Ovary (tissue), 3 donors: ENCODE measurements around the gene SLC26A1.

Experiments used
- CTCF ChIP-seq, 3 donors: fragments of 450-650 bp in 2 of 3; fragments of 200-600 bp in 1 of 3; IDR thresholded peaks; one replicate each; pipeline versions ENCODE4 v1.5.1 to v1.8.0; 2016 to 2022; ENCODE audit warnings: antibody characterized with exemption in 3 of 3, mild to moderate bottlenecking in 1 of 3
- EP300 ChIP-seq: sonication (generic); formaldehyde crosslinking; IDR thresholded peaks from one replicate; pipeline ENCODE4 v1.6.1; 2017; ENCODE audit warnings: antibody characterized with exemption
- POLR2A ChIP-seq: fragments of 450-650 bp; IDR thresholded peaks from one replicate; pipeline ENCODE4 v1.6.1; 2017; ENCODE audit warnings: antibody characterized with exemption, mild to moderate bottlenecking, moderate library complexity
- donor health status: DM: no; HTN: no; CAD: no.

- no peak for TF ChIP-seq POLR2A
- no peak for TF ChIP-seq CTCF (IDR thresholded peaks at IDR 0.05)
- no peak for TF ChIP-seq EP300
Measured at GRCh38 chr4:948101-948935, 44.9 kb downstream of the SLC26A1 start.
